NCI-H524 treated with DMSO at 0.1 percent for 48 hours (cell line): ENCODE data around the gene PTPDC1.

Source experiments
- DNase-seq: peaks from one replicate; lab custom pipeline; 2025; lab: John Stamatoyannopoulos, UW

PTPDC1 gene

GRCh38 chr9:94084314-94084713, at the start of gene PTPDC1:
Gene PTPDC1, plus strand, starts transcription at chr9:94084464. Its CDS starts 67 bp downstream, at chr9:94084531.
- no peak for DNase-seq

GRCh38 chr9:94034511-94034910, 49.8 kb upstream of the PTPDC1 start:
- DNase-seq, result no peak

GRCh38 chr9:94039786-94040185, 44.5 kb upstream of the PTPDC1 start:
- DNase-seq, result no peak

- no peak for DNase-seq
These were observed 41.5 kb upstream of the PTPDC1 start for GRCh38 chr9:94042516-94043360.

- no peak for DNase-seq
These were observed 29.5 kb upstream of the PTPDC1 start for GRCh38 chr9:94054716-94055115.

- DNase-seq, result no peak
These were observed 27.8 kb upstream of the PTPDC1 start for GRCh38 chr9:94056442-94056974.

GRCh38 chr9:94057918-94058317, 26.3 kb upstream of the PTPDC1 start:
- DNase-seq, result no peak

- DNase-seq, result no peak
These were observed 22.4 kb upstream of the PTPDC1 start for GRCh38 chr9:94061864-94062263.

GRCh38 chr9:94065535-94065961, 18.7 kb upstream of the PTPDC1 start:
- peak; percentile 41 for DNase-seq

GRCh38 chr9:94068257-94068656, 16.0 kb upstream of the PTPDC1 start:
- no peak for DNase-seq

GRCh38 chr9:94076557-94076956, 7.7 kb upstream of the PTPDC1 start:
- DNase-seq, result no peak

GRCh38 chr9:94078086-94078485, 6.2 kb upstream of the PTPDC1 start:
- no peak for DNase-seq

GRCh38 chr9:94079236-94079635, 5.0 kb upstream of the PTPDC1 start:
- peak; percentile 41 for DNase-seq

GRCh38 chr9:94080249-94080648, 4.0 kb upstream of the PTPDC1 start:
- no peak for DNase-seq

GRCh38 chr9:94081435-94081834, 2.8 kb upstream of the PTPDC1 start:
- DNase-seq, result no peak

GRCh38 chr9:94081864-94082463, 2.3 kb upstream of the PTPDC1 start:
- no peak for DNase-seq

GRCh38 chr9:94082553-94082952, 1.7 kb upstream of the PTPDC1 start:
- no peak for DNase-seq

- no peak for DNase-seq
These were observed 1.3 kb upstream of the PTPDC1 start for GRCh38 chr9:94082956-94083355.

- no peak for DNase-seq
These were observed 880 bp upstream of the PTPDC1 start for GRCh38 chr9:94083384-94083783.

GRCh38 chr9:94085062-94085639, 887 bp downstream of the PTPDC1 start:
- no peak for DNase-seq

- no peak for DNase-seq
These were observed 2.5 kb downstream of the PTPDC1 start for GRCh38 chr9:94086486-94087345.
